GM10248 (cell line): Measurements from ENCODE around the gene LYL1.

ENCODE experiments used
- CTCF ChIA-PET: fragments of 300-600 bp; sonication (Branson Sonifier 250); formaldehyde crosslinking; extraction: SDS; loops from one replicate; lab custom pipeline; 2021; ENCODE audit warnings: antibody characterized with exemption; lab: Yijun Ruan, JAX
- POLR2A ChIA-PET: fragments of 350-650 bp; sonication (Branson Sonifier 250); formaldehyde crosslinking; extraction: SDS; loops from one replicate; lab custom pipeline; 2020; ENCODE audit warnings: antibody characterized with exemption; lab: Yijun Ruan, JAX
- DNase-seq: peaks from one replicate; pipeline ENCODE4 v3.0.0; 2012; ENCODE audit errors: extremely low spot score
- CTCF ChIP-seq: IDR thresholded peaks from 2 replicates; pipeline ENCODE4 v1.5.1; 2012; ENCODE audit warnings: mild to moderate bottlenecking, low read depth; ENCODE audit errors: extremely low read depth, missing control alignments, control extremely low read depth

The LYL1 gene

GRCh38 chr19:13109361-13110098 is 6.9 kb upstream of the LYL1 start:
- ChIA-PET POLR2A (interaction anchor here (0.6 kb wide), 1 partner anchor 70 kb away, joined by 5 read pairs; no protein-coding TSS in a partner anchor), CTCF (no interaction called here)
- DNase-seq: no peak
- no peak for TF ChIP-seq CTCF

- ChIA-PET CTCF (interaction anchor here (0.9 to 4.2 kb wide), 20 partner anchors 9 to 205 kb away, joined by 3 to 26 read pairs (median 6); partner anchors contain the start of genes DAND5, NACC1 and TRMT1), POLR2A (interaction anchor here (0.6 to 0.9 kb wide), 3 partner anchors 13 to 172 kb away, joined by 3 to 5 read pairs (median 4); partner anchors contain the start of genes FARSA and NACC1)
- DNase-seq: peak; percentile 50
Measured at GRCh38 chr19:13104848-13105711, 2.4 kb upstream of the LYL1 start.

GRCh38 chr19:13104360-13104847 is 1.7 kb upstream of the LYL1 start:
- TF ChIP-seq CTCF: peak; percentile 90
- CTCF ChIA-PET: interaction anchor here (0.9 to 4.2 kb wide), 20 partner anchors 10 to 342 kb away, joined by 3 to 26 read pairs (median 6); partner anchors contain the start of genes DAND5, FARSA, NACC1 and TRMT1
- POLR2A ChIA-PET: interaction anchor here (0.8 to 0.9 kb wide), 2 partner anchors 14 to 171 kb away, joined by 4 to 5 read pairs; partner anchors contain the start of genes FARSA and NACC1
- peak; percentile 85 for DNase-seq

More at GRCh38 chr19:13104848-13105711, 2.4 kb upstream of the LYL1 start:
- TF ChIP-seq CTCF: no peak

GRCh38 chr19:13103581-13104359 is 1.1 kb upstream of the LYL1 start:
- no peak for TF ChIP-seq CTCF
- ChIA-PET CTCF (interaction anchor here (0.9 to 4.2 kb wide), 17 partner anchors 9 to 342 kb away, joined by 3 to 26 read pairs (median 6); partner anchors contain the start of genes DAND5, FARSA, NACC1 and TRMT1), POLR2A (interaction anchor here (0.6 to 0.9 kb wide), 3 partner anchors 14 to 170 kb away, joined by 3 to 5 read pairs (median 4); partner anchors contain the start of genes FARSA and NACC1)
- DNase-seq: no peak

- ChIA-PET CTCF (no interaction called here), POLR2A (no interaction called here)
- TF ChIP-seq CTCF: no peak
- DNase-seq: peak; percentile 45
Measured at GRCh38 chr19:13102416-13102665, 317 bp downstream of the LYL1 start.
